Astrocyte (in vitro differentiated cells and primary cell): ENCODE data around the gene HNRNPL. TPM values are rescaled to one million over a fixed set of nuclear protein-coding genes. Genes with fewer than 3 reads are reported as not detected.

Experiments used
- DNase-seq: peaks from one replicate; pipeline ENCODE4 v3.0.0-alpha.2; 2010; ENCODE audit warnings: low read depth
- FAIRE-seq: peaks from 2 replicates; lab custom pipeline; 2011; peaks lifted over from hg19 to GRCh38; lab: Jason Lieb, UNC
- H2AFZ ChIP-seq: 2 replicates; pipeline ENCODE4 v1.6.0; 2012; ENCODE audit warnings: low read depth, low read length, inconsistent platforms
- H3K27ac ChIP-seq: 2 replicates; pipeline ENCODE4 v1.5.1; 2011; ENCODE audit warnings: low read depth, low read length, inconsistent platforms
- H3K27me3 ChIP-seq: 2 replicates; pipeline ENCODE4 v1.6.0; 2011; ENCODE audit warnings: low read length, inconsistent platforms; ENCODE audit not compliant: insufficient read depth
- H3K36me3 ChIP-seq: 2 replicates; pipeline ENCODE4 v1.5.1; 2011; ENCODE audit warnings: low read length, inconsistent platforms; ENCODE audit not compliant: insufficient read depth
- H3K4me1 ChIP-seq: 2 replicates; pipeline ENCODE4 v1.5.1; 2011; ENCODE audit warnings: low read length, inconsistent platforms; ENCODE audit not compliant: insufficient read depth
- H3K4me2 ChIP-seq: 2 replicates; pipeline ENCODE4 v1.6.0; 2012; ENCODE audit warnings: low read length, inconsistent platforms
- H3K4me3 ChIP-seq: 2 replicates; pipeline ENCODE4 v1.5.1; 2011; ENCODE audit warnings: low read depth, mild to moderate bottlenecking, low read length, inconsistent platforms; ENCODE audit not compliant: insufficient read depth
- H3K79me2 ChIP-seq: 2 replicates; pipeline ENCODE4 v1.6.0; 2012; ENCODE audit warnings: mild to moderate bottlenecking, low read length, inconsistent platforms; ENCODE audit not compliant: insufficient read depth
- H3K9ac ChIP-seq: 2 replicates; pipeline ENCODE4 v1.6.0; 2012; ENCODE audit warnings: mild to moderate bottlenecking, low read length, inconsistent platforms
- H3K9me3 ChIP-seq: 2 replicates; pipeline ENCODE4 v1.5.1; 2012; ENCODE audit warnings: low read depth, mild to moderate bottlenecking, low read length, inconsistent platforms; ENCODE audit not compliant: insufficient read depth
- H4K20me1 ChIP-seq: 2 replicates; pipeline ENCODE4 v1.6.0; 2012; ENCODE audit warnings: low read length, inconsistent platforms; ENCODE audit not compliant: insufficient read depth
- H3K27ac Mint-ChIP-seq: one replicate; pipeline ENCODE4 v1.8.0; 2021; ENCODE audit warnings: mild to moderate bottlenecking, mixed read lengths; ENCODE audit not compliant: unreplicated experiment
- H3K27me3 Mint-ChIP-seq: one replicate; pipeline ENCODE4 v1.8.0; 2021; ENCODE audit warnings: low read depth, mixed read lengths; ENCODE audit not compliant: unreplicated experiment
- H3K36me3 Mint-ChIP-seq: one replicate; pipeline ENCODE4 v1.8.0; 2021; ENCODE audit warnings: low read depth, mixed read lengths; ENCODE audit not compliant: unreplicated experiment
- H3K4me1 Mint-ChIP-seq: one replicate; pipeline ENCODE4 v1.8.0; 2021; ENCODE audit warnings: low read depth, mixed read lengths; ENCODE audit not compliant: unreplicated experiment
- H3K4me3 Mint-ChIP-seq: one replicate; pipeline ENCODE4 v1.8.0; 2021; ENCODE audit warnings: mild to moderate bottlenecking, moderate library complexity, mixed read lengths; ENCODE audit not compliant: unreplicated experiment
- H3K9me3 Mint-ChIP-seq: one replicate; pipeline ENCODE4 v1.8.0; 2021; ENCODE audit warnings: mild to moderate bottlenecking, mixed read lengths; ENCODE audit not compliant: unreplicated experiment
- EZH2 ChIP-seq: IDR thresholded peaks from 2 replicates; pipeline ENCODE4 v1.6.1; 2012; ENCODE audit warnings: mild to moderate bottlenecking, low read length, inconsistent platforms; ENCODE audit not compliant: insufficient read depth
- total RNA-seq: library from RNA; stranded (reverse); gene quantifications from 2 replicates; pipeline ENCODE4 v1.2.1, GENCODE V29; 2021
- TF ChIP-seq, protein P1 (sequence below): IDR thresholded peaks from 2 replicates; pipeline ENCODE4 v1.5.1; 2011; ENCODE audit warnings: low read depth, mild to moderate bottlenecking, inconsistent platforms, low read length, moderate library complexity; ENCODE audit not compliant: insufficient read depth

Gene HNRNPL
- total RNA-seq, 1 donor from 2014 or later, result 314 TPM

DNA sequence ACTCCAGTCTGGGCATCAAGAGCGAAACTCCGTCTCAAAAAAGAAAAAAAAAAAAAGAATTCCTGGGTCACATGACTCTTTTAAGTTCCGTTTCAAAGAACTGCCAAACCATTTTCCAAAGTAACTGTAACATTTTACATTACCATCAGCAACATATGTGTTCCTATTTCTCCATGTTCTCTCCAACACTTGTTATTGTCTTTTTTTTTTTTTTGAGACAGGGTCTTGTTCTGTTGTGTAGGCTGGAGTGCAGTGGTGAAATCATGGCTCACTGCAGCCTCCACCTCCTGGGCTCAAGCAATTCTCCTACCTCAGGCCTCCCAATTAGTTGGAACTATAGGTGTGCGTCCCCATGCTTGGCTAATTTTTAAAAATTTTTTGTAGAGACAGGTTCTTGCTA lies 54.2 kb downstream of the HNRNPL start:
- Mint-ChIP-seq H3K4me3 (no peak overlapping the region), H3K27ac (no peak overlapping the region), H3K27me3 (no peaks in the 10 kb centered on the region), H3K36me3 (no peaks in the 10 kb centered on the region), H3K9me3 (peaks cover 2% of the 10 kb centered on the region), H3K4me1 (peaks cover 5% of the 10 kb centered on the region)
- TF ChIP-seq, protein P1, sequence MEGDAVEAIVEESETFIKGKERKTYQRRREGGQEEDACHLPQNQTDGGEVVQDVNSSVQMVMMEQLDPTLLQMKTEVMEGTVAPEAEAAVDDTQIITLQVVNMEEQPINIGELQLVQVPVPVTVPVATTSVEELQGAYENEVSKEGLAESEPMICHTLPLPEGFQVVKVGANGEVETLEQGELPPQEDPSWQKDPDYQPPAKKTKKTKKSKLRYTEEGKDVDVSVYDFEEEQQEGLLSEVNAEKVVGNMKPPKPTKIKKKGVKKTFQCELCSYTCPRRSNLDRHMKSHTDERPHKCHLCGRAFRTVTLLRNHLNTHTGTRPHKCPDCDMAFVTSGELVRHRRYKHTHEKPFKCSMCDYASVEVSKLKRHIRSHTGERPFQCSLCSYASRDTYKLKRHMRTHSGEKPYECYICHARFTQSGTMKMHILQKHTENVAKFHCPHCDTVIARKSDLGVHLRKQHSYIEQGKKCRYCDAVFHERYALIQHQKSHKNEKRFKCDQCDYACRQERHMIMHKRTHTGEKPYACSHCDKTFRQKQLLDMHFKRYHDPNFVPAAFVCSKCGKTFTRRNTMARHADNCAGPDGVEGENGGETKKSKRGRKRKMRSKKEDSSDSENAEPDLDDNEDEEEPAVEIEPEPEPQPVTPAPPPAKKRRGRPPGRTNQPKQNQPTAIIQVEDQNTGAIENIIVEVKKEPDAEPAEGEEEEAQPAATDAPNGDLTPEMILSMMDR, result no peak
- no peak for TF ChIP-seq EZH2
- DNase-seq (no peak), FAIRE-seq (no peak)
- H3K9me3 ChIP-seq, result no peaks in the 10 kb centered on the region
- H3K79me2 ChIP-seq, result no peaks in the 10 kb centered on the region
- peaks cover under 1% of the 10 kb centered on the region for H3K27me3 ChIP-seq
- H3K36me3 ChIP-seq, result no peaks in the 10 kb centered on the region
- no peak overlapping the region for H2AFZ ChIP-seq
- no peak overlapping the region for H3K27ac ChIP-seq
- H3K4me1 ChIP-seq, result peaks cover 5% of the 10 kb centered on the region
- H3K9ac ChIP-seq, result no peak overlapping the region
- no peaks in the 10 kb centered on the region for H4K20me1 ChIP-seq
- no peak overlapping the region for H3K4me2 ChIP-seq
- H3K4me3 ChIP-seq, result no peak overlapping the region

GRCh38 chr19:38793671-38794070 lies 56.1 kb downstream of the HNRNPL start:
- peaks cover under 1% of the 10 kb centered on the region for H3K27me3 Mint-ChIP-seq
- H3K27ac ChIP-seq, result no peak overlapping the region

DNA sequence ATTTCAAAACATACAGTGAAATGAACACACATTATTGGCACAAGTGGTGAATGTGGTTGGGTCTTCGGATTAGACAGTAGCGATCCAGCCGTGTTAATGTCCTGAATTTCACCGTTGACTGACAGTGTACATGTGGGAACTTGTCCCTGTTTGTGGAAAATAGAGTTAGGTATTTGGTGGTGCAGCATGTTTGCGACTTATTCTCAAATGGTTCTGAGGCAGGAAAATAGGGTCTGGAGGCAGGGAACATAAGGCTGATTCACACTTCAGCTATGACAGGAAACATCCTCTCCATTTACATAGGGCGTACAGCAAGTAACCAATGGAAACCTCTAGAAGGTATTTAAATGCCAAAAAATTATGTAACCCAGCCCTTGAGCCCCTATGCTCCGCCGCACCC lies 56.6 kb downstream of the HNRNPL start:
- no peaks in the 10 kb centered on the region for H3K27me3 ChIP-seq
- no peak for FAIRE-seq
- no peaks in the 10 kb centered on the region for H3K36me3 ChIP-seq
- H3K4me1 ChIP-seq, result peaks cover 5% of the 10 kb centered on the region
- no peak overlapping the region for H3K9ac ChIP-seq
- H3K4me3 ChIP-seq, result no peak overlapping the region
- no peaks in the 10 kb centered on the region for H4K20me1 ChIP-seq
- H2AFZ ChIP-seq, result no peak overlapping the region
- Mint-ChIP-seq H3K4me3 (no peak overlapping the region), H3K4me1 (peaks cover 5% of the 10 kb centered on the region), H3K27ac (peak overlapping the region; percentile 79), H3K36me3 (no peaks in the 10 kb centered on the region), H3K27me3 (peaks cover 4% of the 10 kb centered on the region), H3K9me3 (no peaks in the 10 kb centered on the region)
- no peak for DNase-seq
- no peaks in the 10 kb centered on the region for H3K9me3 ChIP-seq
- H3K27ac ChIP-seq, result no peak overlapping the region
- H3K4me2 ChIP-seq, result no peak overlapping the region
- no peak for TF ChIP-seq EZH2
- TF ChIP-seq, protein P1, result no peak
- no peaks in the 10 kb centered on the region for H3K79me2 ChIP-seq

More at GRCh38 chr19:38793671-38794070, 56.1 kb downstream of the HNRNPL start:
- TF ChIP-seq EZH2, result no peak
- no peaks in the 10 kb centered on the region for H3K27me3 ChIP-seq
- no peaks in the 10 kb centered on the region for H3K9me3 ChIP-seq
- H3K9ac ChIP-seq, result no peak overlapping the region
- no peak overlapping the region for H3K4me2 ChIP-seq
- no peaks in the 10 kb centered on the region for H3K36me3 Mint-ChIP-seq
- H4K20me1 ChIP-seq, result no peaks in the 10 kb centered on the region
- H3K27ac Mint-ChIP-seq, result no peak overlapping the region
- no peak for FAIRE-seq
- H3K79me2 ChIP-seq, result no peaks in the 10 kb centered on the region
- H3K36me3 ChIP-seq, result no peaks in the 10 kb centered on the region
- H3K4me3 Mint-ChIP-seq, result no peak overlapping the region
- H3K9me3 Mint-ChIP-seq, result no peaks in the 10 kb centered on the region
- no peak for DNase-seq
- H3K4me1 ChIP-seq, result peaks cover 5% of the 10 kb centered on the region
- no peak overlapping the region for H3K4me3 ChIP-seq
- H3K4me1 Mint-ChIP-seq, result peaks cover 5% of the 10 kb centered on the region
- H2AFZ ChIP-seq, result no peak overlapping the region
